H1 (cell line): ENCODE results near the gene IZUMO4. TPM values are rescaled to one million over a fixed set of nuclear protein-coding genes. Genes with fewer than 3 reads are reported as not detected.

Experiments
- ASH2L ChIP-seq: fragments of 200-600, 300-600 bp; sonication (generic); IDR thresholded peaks from one replicate; pipeline ENCODE4 v1.7.1; 2017; ENCODE audit warnings: low read length
- BCL11A ChIP-seq, 2 experiments: IDR thresholded peaks; one replicate each; pipeline ENCODE4 v1.6.1; 2011; ENCODE audit warnings: low read depth in 2 of 2, low read length in 2 of 2, mild to moderate bottlenecking in 2 of 2
- CHD2 ChIP-seq: IDR thresholded peaks from 2 replicates; pipeline ENCODE4 v1.6.1; 2012; ENCODE audit warnings: low read length, improper control_type of control experiment
- KDM1A ChIP-seq: fragments of 200-600, 300-600 bp; sonication (generic); IDR thresholded peaks from 2 replicates; pipeline ENCODE4 v1.7.1; 2016; ENCODE audit warnings: mild to moderate bottlenecking, low read length, borderline replicate concordance
- MAFK ChIP-seq: IDR thresholded peaks from 2 replicates; pipeline ENCODE4 v1.6.1; 2012; ENCODE audit warnings: low read depth, mild to moderate bottlenecking, improper control_type of control experiment, low read length
- NANOG ChIP-seq: IDR thresholded peaks from 2 replicates; pipeline ENCODE4 v1.6.1; 2011; ENCODE audit warnings: low read length, low read depth, mild to moderate bottlenecking, inconsistent platforms; ENCODE audit not compliant: insufficient read depth, poor library complexity, severe bottlenecking
- PHF8 ChIP-seq: fragments of 200-600 bp; sonication (generic); conservative IDR thresholded peaks from 2 replicates; pipeline ENCODE4 v1.7.1; 2012; ENCODE audit warnings: low read depth, mild to moderate bottlenecking, inconsistent platforms, low read length, moderate library complexity
- SRF ChIP-seq: IDR thresholded peaks from 2 replicates; pipeline ENCODE4 v1.6.1; 2011; ENCODE audit warnings: mild to moderate bottlenecking, low read depth, low read length, moderate library complexity
- TAF1 ChIP-seq: IDR thresholded peaks from 2 replicates; pipeline ENCODE4 v1.6.1; 2011; ENCODE audit warnings: mild to moderate bottlenecking, low read depth, low read length
- polyA plus RNA-seq, 7 experiments: library from polyadenylated mRNA; depleted of rRNA in 3 of 7; stranded (reverse) in 5 of 7; unstranded in 2 of 7; fragments of >200 nt in 5 of 7; fragments of 200-250 nt in 2 of 7; gene quantifications; 1 replicate in 5 of 7; 2 replicates in 1 of 7; 4 replicates in 1 of 7; pipeline versions ENCODE4 v1.2.1 to v1.2.3, GENCODE V29; 2011 to 2013; ENCODE audit warnings: missing spikeins in 2 of 7, mixed read lengths in 2 of 7
- total RNA-seq: library from RNA; stranded (reverse); fragmentation: NEBNext Ultra II Directional; extraction: Animal tissue kit (Norgen Biotek cat#: 25700); gene quantifications from 2 replicates; pipeline ENCODE4 v1.2.1, GENCODE V29; 2021
- TF ChIP-seq, protein P1 (sequence below): fragments of 300-600 bp; sonication (generic); IDR thresholded peaks from 2 replicates; pipeline ENCODE4 v1.7.1; 2012; ENCODE audit warnings: low read length, moderate library complexity, mild to moderate bottlenecking, inconsistent platforms; ENCODE audit not compliant: insufficient replicate concordance
- TF ChIP-seq, protein P2 (sequence below): IDR thresholded peaks from 2 replicates; pipeline ENCODE4 v1.6.1; 2012; ENCODE audit warnings: low read length, inconsistent platforms

The IZUMO4 gene
- total and polyA plus RNA-seq, 2 of the 8 experiments (the other 6 are each of a cell fraction or from before 2014, with no cell fraction given) = 1.8 to 1.9 TPM

DNA sequence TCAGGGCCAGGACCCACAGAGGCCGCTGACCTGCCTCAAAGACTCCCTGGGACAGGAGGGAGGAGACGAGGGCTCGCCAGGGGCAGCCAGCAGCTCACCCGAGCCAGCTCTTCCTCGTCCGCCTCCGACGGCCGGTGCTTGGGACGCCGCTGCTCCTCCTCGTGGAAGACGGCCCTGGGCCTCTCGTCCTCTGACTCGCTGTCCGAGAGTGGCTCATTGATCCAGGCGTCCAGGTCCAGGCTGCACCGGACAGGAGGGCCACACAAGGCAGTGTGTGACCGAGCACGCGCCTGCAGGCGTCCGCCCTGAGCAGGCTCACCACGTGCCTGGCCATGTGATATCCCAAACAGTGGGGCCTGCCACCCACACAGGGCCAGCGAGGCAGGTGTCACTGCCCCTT is 19.8 kb downstream of the IZUMO4 start (continued):
- TF ChIP-seq, protein P1, sequence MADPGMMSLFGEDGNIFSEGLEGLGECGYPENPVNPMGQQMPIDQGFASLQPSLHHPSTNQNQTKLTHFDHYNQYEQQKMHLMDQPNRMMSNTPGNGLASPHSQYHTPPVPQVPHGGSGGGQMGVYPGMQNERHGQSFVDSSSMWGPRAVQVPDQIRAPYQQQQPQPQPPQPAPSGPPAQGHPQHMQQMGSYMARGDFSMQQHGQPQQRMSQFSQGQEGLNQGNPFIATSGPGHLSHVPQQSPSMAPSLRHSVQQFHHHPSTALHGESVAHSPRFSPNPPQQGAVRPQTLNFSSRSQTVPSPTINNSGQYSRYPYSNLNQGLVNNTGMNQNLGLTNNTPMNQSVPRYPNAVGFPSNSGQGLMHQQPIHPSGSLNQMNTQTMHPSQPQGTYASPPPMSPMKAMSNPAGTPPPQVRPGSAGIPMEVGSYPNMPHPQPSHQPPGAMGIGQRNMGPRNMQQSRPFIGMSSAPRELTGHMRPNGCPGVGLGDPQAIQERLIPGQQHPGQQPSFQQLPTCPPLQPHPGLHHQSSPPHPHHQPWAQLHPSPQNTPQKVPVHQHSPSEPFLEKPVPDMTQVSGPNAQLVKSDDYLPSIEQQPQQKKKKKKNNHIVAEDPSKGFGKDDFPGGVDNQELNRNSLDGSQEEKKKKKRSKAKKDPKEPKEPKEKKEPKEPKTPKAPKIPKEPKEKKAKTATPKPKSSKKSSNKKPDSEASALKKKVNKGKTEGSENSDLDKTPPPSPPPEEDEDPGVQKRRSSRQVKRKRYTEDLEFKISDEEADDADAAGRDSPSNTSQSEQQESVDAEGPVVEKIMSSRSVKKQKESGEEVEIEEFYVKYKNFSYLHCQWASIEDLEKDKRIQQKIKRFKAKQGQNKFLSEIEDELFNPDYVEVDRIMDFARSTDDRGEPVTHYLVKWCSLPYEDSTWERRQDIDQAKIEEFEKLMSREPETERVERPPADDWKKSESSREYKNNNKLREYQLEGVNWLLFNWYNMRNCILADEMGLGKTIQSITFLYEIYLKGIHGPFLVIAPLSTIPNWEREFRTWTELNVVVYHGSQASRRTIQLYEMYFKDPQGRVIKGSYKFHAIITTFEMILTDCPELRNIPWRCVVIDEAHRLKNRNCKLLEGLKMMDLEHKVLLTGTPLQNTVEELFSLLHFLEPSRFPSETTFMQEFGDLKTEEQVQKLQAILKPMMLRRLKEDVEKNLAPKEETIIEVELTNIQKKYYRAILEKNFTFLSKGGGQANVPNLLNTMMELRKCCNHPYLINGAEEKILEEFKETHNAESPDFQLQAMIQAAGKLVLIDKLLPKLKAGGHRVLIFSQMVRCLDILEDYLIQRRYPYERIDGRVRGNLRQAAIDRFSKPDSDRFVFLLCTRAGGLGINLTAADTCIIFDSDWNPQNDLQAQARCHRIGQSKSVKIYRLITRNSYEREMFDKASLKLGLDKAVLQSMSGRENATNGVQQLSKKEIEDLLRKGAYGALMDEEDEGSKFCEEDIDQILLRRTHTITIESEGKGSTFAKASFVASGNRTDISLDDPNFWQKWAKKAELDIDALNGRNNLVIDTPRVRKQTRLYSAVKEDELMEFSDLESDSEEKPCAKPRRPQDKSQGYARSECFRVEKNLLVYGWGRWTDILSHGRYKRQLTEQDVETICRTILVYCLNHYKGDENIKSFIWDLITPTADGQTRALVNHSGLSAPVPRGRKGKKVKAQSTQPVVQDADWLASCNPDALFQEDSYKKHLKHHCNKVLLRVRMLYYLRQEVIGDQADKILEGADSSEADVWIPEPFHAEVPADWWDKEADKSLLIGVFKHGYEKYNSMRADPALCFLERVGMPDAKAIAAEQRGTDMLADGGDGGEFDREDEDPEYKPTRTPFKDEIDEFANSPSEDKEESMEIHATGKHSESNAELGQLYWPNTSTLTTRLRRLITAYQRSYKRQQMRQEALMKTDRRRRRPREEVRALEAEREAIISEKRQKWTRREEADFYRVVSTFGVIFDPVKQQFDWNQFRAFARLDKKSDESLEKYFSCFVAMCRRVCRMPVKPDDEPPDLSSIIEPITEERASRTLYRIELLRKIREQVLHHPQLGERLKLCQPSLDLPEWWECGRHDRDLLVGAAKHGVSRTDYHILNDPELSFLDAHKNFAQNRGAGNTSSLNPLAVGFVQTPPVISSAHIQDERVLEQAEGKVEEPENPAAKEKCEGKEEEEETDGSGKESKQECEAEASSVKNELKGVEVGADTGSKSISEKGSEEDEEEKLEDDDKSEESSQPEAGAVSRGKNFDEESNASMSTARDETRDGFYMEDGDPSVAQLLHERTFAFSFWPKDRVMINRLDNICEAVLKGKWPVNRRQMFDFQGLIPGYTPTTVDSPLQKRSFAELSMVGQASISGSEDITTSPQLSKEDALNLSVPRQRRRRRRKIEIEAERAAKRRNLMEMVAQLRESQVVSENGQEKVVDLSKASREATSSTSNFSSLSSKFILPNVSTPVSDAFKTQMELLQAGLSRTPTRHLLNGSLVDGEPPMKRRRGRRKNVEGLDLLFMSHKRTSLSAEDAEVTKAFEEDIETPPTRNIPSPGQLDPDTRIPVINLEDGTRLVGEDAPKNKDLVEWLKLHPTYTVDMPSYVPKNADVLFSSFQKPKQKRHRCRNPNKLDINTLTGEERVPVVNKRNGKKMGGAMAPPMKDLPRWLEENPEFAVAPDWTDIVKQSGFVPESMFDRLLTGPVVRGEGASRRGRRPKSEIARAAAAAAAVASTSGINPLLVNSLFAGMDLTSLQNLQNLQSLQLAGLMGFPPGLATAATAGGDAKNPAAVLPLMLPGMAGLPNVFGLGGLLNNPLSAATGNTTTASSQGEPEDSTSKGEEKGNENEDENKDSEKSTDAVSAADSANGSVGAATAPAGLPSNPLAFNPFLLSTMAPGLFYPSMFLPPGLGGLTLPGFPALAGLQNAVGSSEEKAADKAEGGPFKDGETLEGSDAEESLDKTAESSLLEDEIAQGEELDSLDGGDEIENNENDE = no peak
- TF ChIP-seq BCL11A (IDR thresholded peaks at IDR 0.05; ENCODE audit: low read depth in 2 of 2, low read length in 2 of 2) (no peak), SRF (no peak), NANOG (no peak), ASH2L (no peak), CHD2 (no peak), PHF8 (no peak), MAFK (no peak), KDM1A (no peak), TAF1 (no peak)
- TF ChIP-seq, protein P2, sequence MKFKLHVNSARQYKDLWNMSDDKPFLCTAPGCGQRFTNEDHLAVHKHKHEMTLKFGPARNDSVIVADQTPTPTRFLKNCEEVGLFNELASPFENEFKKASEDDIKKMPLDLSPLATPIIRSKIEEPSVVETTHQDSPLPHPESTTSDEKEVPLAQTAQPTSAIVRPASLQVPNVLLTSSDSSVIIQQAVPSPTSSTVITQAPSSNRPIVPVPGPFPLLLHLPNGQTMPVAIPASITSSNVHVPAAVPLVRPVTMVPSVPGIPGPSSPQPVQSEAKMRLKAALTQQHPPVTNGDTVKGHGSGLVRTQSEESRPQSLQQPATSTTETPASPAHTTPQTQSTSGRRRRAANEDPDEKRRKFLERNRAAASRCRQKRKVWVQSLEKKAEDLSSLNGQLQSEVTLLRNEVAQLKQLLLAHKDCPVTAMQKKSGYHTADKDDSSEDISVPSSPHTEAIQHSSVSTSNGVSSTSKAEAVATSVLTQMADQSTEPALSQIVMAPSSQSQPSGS = no peak
